Activated T-cell treated with anti-CD3 and anti-CD28 coated beads for 4 hours (primary cell): Measurements from ENCODE around the gene AGO3.
A peak's percentile ranks its signal among the peaks of the same experiment; 100 is the strongest.
"Not testable (repeated sequence)": the region's sequence is repeated elsewhere in the genome, so short reads cannot be mapped to it uniquely, and the experiment has no call there.

Source experiments
- DNase-seq: peaks from one replicate; pipeline ENCODE4 v3.0.0-alpha.2; 2020

The AGO3 gene

DNA sequence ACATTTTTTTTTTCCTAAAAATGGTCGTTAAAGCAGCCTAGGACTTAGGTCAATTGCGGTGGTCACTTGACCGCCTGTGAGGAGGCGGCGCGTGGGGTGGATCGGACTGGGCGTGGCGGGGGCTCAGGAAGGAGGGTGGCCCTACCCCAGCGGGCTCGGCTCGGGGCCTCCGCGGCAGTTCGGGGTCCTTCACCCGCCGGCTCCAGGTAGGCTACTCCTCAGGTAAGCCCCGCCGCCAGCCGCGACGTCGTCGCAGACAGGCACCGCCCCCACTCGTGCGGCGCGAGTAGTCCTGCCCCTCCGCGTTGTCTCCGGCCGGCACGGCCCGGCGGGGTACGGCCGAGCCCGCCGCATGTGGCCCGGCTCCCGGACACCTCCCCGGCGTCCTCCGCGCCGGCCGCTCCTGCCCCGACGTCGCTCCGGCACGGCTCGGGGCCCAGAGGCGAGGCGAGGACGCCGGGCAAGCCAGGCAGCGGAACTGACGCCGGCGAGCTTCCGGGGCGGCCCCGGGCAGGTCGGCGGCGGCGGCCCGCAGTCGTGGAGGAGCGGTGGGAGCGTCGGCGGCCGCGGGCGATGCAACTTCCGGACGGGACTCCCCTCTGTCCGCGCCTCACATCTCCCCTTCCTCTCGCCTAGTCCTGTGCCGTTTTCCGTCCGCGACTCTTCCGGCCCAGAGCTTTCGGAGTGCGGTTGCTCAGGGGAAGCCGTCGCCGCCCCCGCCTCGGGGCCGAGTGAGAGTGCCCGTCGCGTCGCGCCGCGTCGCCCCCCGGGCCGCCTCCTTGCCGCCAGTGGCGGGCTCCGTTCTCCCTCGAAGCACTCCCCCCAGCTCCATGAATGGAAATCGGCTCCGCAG lies at the start of gene AGO3:
AGO3 (plus strand) TSS at position 513 of the 853 bp plus-strand sequence; CDS start at position 835, 322 bp downstream.
- peak; percentile 76 for DNase-seq

- no peak for DNase-seq
These were observed 49.0 kb upstream of the AGO3 start for GRCh38 chr1:35881850-35882273.

DNA sequence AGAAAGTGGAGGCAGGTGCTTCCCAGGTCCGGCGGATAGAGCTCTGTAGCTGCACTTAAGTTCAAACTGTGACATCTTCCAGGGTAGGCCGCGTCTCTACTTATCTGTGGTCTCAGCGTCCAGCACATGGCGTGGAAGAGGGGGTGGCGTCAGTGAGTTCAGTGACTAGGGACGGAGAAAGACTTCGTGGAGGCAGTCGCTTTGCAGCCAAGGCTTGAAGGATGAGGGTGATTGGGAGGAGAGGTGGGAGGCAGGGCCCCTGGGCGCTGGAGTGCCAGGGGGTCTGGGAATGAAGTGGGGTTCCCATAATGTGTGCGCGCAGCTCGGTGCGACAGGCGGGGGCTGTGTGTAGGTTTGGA lies 48.3 kb upstream of the AGO3 start:
- DNase-seq, result no peak

- DNase-seq, result peak; percentile 95
These were observed 47.8 kb upstream of the AGO3 start, which contains the start of gene AGO1 for GRCh38 chr1:35882945-35883634. AGO1 (plus strand) TSS chr1:35883209; CDS start chr1:35883422, 213 bp downstream.

DNA sequence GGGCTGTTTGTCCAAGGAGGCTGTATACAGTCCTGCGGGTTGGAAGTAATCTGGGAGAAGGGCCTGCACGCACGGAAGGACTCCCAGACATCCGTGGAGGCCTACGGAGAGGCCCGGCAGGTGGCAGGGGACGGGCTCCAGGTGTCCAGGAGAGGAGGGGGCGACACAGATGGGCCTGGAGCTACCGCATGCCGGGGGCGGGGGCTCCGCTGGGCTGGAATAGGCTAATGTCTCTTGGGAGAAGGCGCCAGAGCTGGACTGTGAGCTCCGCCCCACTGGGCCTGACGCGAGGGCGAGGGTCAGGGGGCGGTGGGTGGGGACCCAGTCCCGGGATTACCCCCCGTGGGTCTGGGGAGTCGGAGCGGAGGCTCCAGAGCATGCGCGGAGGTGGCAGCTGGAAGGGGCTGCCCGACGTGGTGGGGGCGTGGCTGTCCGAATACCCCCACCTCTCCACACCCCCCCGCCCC lies 47.2 kb upstream of the AGO3 start:
- DNase-seq, result peak; percentile 27

DNA sequence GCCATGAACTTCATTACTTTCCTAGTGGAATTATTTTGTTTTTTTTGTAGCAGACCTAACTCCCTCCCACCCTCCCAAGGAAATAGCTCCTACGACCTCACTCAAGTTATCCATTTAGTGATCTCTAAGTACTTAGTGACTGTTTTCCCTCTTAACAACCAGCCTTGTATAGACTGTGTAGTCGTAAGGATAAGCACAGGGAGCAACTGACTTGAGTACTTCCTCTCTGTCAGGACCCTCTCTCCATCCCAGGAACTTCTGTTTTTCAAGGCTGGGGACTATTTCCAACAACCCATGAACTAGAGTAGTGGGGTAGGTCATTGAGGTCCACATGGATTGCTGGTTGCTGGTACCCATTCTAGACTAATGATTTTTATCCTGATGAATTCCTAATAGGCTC lies 46.0 kb upstream of the AGO3 start:
- DNase-seq, result no peak

GRCh38 chr1:35885961-35886558 lies 44.8 kb upstream of the AGO3 start:
- DNase-seq, result no peak

- no peak for DNase-seq
These were observed 44.1 kb upstream of the AGO3 start for GRCh38 chr1:35886577-35887431.

GRCh38 chr1:35887508-35887907 lies 43.4 kb upstream of the AGO3 start:
- no peak for DNase-seq

- DNase-seq, result no peak
These were observed 42.6 kb upstream of the AGO3 start for GRCh38 chr1:35888255-35888654.

DNA sequence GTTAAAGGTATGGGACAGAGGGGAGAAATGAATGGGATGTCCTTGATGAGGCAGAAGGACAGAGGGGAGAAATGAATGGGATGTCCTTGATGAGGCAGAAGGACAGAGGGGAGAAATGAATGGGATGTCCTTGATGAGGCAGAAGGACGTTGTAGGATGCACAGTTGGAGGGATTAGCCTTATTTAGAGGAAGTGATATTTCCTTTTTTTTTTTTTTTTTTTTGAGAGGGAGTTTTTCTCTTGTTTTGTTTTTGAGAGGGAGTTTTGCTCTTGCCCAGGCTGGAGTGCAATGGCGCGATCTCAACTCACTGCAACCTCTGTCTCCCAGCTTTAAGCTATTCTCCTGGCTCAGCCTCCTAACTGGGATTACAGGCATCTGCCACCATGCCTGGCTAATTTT lies 41.9 kb upstream of the AGO3 start:
- DNase-seq, result not testable (repeated sequence)

- no peak for DNase-seq
These were observed 37.6 kb upstream of the AGO3 start for GRCh38 chr1:35893051-35893879.

GRCh38 chr1:35894183-35894582 lies 36.7 kb upstream of the AGO3 start:
- DNase-seq, result no peak

DNA sequence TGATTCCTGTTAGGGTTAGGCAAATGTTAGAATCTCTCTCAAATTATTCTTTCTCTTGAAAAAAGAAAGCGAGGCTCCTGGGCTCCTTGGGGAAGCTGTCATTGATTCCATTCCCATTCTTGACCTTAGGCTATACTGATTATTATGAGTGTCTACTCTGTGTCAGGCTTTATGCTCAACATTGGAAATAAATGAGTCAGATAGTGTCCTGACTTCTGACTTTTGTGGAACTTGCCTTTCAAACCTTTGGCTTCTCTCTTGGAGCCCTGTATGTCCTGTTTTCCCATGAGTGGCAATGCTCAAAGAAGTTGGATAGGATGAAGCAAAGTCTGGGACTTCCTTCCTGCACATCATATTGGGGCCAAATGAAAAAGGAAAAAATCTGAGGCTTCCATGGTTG lies 36.2 kb upstream of the AGO3 start:
- DNase-seq, result no peak

DNA sequence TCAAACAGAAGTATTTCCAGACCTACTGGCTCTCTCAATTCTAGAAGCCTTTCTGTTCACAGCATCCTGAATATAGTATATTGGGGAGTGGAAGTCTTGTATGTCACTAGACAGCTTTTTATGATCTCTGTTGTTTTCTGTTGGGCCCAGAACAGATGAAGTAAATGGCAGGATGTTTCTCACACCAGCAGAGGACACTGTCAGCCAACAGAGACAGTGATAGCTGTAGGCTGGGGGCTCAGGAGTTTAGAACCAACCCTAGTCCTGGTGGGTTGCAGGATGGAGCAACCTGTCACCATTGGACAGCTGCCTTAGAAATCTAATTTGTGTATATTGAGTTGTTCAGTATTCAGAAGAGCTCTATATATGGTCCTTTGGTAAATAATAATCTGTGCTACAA lies 31.0 kb upstream of the AGO3 start:
- no peak for DNase-seq

- no peak for DNase-seq
These were observed 29.7 kb upstream of the AGO3 start for GRCh38 chr1:35901235-35901634.

DNA sequence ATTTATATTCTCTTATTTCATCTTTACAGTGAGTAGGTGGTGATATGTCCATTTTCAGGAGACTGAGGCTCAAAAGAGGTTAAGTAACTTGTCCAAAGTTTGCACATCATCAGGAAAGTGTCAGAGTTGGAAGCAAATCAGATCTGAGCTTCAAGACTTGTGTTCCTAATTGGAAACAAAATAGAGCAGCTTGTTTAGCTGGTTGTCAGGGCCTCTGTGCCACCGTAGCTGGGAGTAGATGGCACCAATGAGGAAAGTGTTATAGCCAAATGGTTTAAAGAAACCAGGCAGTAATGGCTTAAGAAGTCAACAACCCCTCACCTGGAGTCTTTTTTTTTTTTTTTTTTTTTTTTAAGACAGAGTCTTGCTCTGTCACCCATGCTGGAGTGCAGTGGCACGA lies 28.2 kb upstream of the AGO3 start:
- no peak for DNase-seq

DNA sequence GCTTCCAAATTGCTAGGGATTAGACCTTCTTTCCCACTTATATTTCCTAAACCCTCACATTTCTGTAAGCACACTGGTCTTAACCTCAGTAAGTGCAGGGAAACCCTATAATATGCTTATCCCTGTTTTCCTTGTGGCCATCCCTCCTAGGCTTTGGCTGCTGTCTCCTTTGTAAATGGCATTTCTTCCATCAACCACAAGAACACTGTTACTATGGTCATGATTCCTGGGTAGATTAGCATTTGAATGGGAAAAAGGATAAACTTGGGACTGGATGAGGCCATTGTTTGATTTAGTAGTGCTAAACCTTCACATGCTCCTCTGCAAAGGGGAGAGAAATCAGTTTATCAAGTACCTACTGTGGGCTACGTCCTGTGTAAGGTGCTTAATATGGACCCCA lies 16.2 kb upstream of the AGO3 start:
- no peak for DNase-seq

DNA sequence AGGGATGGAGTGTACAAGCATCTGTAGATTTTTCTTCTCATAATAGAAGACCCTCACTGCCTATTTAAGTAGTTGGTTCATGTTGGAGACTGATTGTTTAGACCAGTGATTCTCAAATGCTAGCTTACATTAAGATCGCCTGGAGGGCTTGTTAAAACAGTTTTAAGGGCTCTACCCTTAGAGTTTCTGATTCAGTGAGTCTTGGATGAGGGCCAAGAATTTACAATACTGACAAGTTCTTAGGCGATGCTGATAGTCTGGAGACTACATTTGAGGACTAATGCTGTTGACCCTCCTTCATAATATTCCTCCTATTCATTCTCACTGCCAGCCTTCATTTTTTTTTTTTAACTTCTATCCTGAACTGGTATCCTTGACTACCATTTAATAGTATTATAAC lies 15.2 kb upstream of the AGO3 start:
- no peak for DNase-seq

GRCh38 chr1:35923791-35924221 lies 7.1 kb upstream of the AGO3 start:
- no peak for DNase-seq

DNA sequence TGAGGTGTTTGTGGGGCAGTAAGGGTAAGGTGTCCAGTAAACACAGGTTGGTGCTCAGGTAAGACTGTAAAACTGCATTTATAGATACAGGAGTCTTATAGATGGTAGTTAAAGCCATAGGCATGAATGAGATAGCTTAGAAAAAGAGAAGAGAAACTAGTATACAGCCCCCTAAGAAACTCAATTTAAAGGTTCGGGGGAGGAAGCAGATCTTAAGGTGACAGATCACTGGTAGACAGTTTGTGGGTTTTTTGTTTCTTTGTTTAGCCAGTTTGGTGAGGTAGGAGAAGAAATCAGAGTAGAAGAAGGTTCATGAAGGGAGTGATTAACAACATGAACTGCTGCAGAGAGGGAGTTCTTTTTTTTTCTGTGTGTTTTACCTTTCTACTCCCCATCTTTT lies 6.1 kb upstream of the AGO3 start:
- DNase-seq, result no peak

GRCh38 chr1:35925741-35926140 lies 5.2 kb upstream of the AGO3 start:
- DNase-seq, result no peak
